HG03432 (cell line): ENCODE data around the gene TRIOBP.

ENCODE experiments used
- ATAC-seq: cut with Tn5 transposase; IDR thresholded peaks from one replicate; pipeline ENCODE4 v1.9.1; 2021; ENCODE audit warnings: mild to moderate bottlenecking, moderate library complexity; ENCODE audit not compliant: unreplicated experiment

Gene TRIOBP

DNA sequence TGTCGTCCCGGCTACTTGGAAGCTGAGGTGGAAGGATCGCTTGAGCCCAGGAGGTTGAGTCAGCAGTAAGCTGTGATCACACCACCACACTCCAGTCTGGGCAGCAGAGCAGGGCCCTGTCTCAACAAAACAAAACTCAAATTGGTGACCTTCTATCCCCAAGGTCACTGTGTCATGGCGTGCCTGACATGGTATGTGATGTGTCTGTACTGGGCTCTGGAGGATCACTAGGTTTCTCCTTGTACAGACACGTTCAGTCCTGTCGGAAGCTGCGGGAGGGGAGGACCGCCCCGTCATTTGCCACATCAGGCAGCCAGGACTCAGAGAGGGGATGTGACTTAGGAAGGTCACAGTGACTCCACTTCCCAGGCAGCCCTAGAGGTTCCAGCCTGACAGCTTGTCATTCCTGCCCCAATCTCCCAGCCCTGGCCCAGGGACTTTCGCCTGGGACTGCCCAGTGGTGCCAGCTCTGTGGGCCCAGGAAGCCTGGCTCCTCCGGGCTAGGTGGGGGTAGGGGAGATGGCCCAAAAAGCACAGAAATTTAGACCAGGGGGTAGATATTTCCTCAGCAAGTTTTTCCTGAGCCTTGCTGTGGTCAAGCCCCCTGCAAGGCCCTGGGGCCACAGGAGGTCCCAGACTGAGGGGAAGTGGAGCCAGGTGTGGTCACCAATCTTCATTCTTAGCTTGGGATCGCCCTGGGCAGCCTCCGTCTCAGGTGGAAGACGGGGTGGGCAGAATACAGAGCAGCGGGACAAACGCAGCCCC lies 53.2 kb downstream of the TRIOBP start:
- ATAC-seq, result no peak

DNA sequence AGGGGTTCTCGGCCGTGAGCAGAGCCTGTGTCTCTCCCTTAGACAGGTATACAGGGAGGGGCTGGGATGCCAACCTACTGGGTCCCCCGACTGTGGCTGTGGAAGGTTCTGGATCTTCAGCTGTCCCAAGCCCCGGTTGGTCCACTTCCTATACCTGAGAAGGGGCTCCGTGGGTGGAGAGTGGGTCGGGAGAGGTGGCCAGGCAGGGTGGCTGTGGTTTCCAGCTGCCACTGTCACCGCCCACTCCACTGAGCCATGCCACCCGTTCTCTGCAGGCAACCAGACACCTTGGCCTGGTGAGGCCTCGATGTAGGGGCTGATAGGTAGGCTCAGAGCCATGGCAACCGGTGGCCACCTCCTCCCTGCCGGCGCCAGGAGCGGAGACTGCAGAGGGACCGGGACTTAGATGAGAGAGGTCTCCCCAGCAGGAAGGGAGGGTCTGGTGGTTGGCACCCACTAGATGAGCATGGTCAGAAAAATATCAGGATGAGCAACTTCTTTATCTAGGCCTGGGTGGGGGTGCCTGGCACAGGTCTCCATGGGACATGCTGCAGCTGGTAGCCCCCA lies 53.8 kb downstream of the TRIOBP start:
- no peak for ATAC-seq

DNA sequence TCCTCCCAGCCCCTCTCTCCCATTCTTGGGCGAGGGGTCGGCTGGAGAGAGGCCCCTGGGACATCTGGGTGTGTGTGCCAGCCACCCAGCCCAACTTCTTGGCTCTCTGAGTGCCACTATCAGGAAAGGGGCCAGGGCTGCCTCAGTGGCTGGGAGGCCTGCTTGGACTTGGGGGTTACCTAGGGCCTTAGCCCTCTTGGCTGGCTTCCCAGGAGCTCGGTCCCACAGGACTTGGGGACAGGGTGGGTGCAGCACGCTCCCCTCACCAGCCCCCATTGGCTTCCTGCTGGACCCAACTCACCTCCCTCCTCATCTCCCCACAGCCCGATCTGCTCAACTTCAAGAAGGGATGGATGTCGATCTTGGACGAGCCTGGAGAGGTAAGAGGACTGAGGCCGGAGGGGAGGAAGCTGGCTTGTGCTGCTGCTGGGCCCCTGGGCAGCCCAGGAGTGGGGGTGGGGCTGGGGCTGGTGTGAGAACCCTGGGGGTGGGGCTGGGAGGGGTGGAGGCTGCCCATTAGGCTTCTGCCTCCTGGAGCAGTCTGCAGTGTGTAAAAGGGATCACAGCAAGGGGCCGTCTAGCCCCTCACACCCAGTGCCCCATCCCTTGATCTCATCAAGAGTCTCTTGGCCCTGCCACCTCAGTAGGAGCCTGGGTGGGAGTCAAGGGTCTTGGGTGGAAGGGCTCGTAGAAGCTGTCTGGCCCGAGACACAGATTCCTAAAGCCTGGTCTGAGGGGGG lies 54.8 kb downstream of the TRIOBP start:
- ATAC-seq, result no peak

DNA sequence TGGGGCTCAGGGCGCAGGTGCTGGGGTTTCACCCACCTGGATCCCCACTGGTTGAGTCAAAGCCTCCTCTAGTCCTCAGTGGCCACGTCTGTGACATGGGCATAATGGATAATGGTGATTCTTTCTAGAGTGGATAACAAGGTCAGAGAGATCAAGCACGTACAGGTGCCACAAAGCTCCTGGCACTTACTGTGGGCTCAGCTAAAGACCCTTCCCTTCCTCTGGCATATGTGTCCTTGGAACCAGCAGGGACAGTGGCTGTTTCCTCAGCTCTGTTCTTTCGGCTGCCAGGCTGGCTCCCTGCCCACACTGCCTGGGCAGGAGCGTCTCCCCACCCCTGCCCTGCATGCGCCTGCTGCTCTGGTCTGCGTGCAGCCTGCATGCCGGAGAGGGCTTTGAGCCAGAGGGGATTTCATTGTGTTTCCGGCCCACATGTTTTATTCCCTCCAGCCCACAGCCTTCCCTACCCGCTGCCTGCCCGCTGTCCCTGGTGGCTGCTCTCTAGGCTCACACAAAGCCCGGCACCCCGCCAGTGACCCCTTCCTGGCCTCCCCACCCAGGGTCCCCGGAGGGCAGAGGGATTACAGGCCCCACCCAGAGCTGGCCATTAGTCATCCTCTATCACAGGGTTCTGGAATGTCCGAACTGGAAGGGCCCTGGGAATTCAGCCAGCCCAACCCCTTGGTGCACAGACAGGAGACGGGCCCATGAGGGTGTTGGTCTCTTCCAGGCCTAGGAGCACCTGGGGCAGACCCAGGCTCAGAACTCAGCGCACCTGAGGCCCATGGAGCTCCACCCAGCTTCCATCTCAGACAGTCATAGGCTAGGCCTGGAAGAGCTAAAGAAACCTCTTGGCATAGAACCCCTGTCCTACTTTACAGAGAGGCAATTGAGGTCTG lies 55.6 kb downstream of the TRIOBP start:
- ATAC-seq, result no peak

DNA sequence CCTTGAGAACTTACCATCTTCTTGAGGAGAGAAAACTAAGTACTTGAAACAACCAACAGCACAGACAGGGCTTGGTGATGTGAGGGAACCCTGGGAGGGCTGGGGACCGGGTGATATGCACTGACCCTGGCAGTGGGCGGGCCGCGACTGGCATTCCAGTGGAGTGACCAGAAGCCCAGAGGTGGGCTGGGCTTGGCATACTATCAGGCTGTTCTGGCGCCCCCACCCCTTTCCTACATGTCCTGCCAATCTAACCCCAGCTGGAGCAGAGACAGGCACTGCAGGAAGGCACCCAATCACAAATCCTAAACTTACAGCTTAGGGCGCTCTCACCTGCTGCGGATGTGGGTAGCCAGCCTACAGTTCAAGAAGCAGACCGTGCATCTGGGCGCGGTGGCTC lies 56.9 kb downstream of the TRIOBP start:
- no peak for ATAC-seq

DNA sequence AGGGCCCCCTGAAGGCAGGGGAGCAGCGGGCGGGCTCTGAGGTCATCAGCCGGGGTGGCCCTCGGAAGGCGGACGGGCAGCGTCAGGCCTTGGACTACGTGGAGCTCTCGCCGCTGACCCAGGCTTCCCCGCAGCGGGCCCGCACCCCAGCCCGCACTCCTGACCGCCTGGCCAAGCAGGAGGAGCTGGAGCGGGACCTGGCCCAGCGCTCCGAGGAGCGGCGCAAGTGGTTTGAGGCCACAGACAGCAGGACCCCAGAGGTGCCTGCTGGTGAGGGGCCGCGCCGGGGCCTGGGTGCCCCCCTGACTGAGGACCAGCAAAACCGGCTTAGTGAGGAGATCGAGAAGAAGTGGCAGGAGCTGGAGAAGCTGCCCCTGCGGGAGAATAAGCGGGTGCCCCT lies 60.8 kb downstream of the TRIOBP start:
- no peak for ATAC-seq

DNA sequence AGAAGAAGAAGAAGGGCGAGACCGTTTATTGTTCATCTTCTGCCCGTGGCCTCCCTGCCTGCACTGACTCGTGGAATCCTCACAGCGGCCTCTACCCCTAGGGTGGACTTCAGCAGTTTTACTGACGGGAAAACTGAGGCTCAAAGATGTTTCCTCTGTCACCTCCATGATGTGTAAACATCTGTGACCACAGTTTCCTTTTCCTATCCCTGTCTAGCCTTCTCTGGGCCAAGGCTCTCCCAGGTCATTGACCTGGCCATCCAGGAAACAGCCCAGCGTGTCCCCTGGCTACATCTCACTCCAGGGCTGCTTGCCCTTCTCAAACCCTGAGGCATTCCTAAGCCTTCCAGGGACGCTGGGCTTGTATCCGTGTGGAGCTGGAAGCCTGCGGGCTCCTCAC lies 61.8 kb downstream of the TRIOBP start:
- no peak for ATAC-seq

DNA sequence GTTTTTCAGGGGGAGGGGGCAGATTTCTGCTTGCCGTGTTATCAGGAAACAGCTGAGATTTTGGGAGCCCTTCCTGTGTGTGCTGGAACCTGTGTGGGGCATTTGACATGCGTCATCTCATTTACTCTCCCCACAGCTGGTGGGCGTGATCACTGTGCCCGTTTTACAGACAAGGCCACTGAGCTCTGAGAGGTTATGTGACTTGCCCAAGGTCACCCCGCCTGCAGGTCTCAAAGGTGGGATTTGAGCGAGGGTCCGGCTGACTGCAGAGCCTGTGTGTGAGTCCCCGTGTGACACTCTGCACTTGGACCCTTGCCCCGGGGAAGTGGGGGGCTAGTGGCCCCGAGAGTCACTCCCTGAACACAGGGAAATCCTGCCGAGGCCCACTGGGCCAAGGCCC lies 62.4 kb downstream of the TRIOBP start:
- no peak for ATAC-seq

DNA sequence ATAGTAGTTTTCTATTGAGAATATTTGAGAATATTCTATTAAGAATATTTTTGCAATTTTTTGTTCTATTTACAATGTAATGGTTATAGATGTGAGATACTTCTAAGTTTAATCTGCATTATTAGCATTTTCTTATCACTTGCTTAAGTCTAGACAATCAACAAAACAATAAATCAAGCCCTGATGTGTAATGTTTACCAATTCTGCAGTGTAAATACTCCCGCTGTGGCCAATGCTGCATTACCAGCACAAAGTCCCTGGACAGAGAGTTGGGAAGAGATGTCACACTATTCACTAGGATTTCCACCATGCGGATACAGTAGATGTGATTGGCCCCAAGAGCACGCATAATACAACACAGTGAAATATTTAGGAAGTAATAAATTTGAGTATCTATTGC lies 63.3 kb downstream of the TRIOBP start:
- no peak for ATAC-seq

DNA sequence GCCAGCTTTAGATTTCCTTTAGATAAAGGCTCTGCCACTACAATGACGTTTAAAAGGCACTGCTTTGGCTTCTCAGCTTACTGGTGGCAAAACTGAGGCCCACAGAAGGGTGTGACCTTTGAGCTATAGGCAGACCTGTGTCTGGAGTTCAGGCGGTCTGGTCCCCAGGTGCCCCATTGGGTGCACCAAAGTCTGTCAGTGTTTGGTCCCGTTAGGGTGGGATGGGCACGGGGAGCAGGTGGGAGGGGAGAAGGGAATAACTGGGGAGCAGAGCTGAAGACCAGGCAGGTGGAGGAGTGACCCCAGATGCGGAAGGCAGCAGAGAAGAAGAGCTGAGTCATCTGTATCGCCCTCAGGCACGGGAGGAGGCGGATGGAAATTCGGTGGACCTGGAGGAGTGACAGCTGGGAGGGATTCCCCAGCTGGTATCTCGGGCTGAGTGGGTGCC lies 65.6 kb downstream of the TRIOBP start:
- ATAC-seq, result no peak

DNA sequence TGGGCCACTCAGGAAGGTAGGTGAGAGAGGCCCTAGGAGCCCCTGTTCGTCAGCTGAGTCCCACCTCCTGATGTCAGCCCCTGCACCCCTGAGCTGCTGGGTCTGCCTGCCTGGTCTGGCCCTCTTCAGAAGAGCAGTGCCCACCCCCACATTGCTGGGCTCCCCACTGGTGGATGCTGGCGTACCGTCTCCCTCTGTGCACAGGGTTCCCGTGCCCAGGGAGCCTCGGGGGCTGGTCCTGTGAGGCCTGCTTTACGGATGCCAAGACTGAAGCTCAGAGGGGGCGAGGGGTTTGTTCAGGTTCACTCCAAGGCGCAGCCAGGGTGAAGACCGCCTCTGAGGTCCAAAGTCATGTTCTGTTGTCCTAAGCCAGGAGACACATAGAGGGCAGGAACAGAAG lies 66.2 kb downstream of the TRIOBP start:
- no peak for ATAC-seq

DNA sequence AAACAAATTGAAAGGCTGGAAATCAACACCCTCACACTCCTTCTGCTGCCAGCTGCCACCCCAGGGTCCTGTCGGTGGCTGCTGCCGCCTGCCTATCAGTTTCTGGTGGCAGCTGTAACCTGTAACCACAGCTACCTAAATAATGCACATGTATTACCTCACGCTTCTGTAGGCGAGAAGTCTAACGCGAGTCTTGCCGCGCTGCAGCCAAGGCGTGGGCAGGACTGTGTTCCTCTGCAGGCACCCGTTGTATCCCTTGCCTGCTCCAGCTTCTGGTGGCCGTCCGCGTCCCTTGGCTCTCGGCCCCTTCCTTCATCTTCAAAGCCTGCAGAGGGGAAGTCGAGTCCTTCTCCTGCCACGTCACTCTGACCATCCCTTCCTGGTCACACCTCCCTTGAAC lies 66.8 kb downstream of the TRIOBP start:
- ATAC-seq, result no peak

DNA sequence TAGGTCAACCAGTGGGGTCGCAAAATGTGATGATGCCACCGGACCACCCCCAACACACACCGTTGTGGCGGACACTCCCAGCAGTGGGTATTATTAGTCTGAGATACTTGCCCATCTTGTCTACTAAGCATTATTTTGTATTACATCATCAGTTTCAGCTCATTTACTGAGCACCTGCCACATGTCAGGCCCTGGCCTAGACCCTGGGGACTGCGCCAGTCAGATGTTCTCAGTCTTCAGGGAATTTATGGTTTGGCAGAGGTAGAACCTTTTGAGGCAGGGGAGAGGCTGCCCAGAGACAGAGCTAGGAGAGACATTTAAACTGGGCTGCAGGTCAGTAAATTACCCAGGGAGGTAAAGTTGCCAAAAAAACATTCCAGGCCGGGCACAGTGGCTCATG lies 67.8 kb downstream of the TRIOBP start:
- ATAC-seq, result no peak

DNA sequence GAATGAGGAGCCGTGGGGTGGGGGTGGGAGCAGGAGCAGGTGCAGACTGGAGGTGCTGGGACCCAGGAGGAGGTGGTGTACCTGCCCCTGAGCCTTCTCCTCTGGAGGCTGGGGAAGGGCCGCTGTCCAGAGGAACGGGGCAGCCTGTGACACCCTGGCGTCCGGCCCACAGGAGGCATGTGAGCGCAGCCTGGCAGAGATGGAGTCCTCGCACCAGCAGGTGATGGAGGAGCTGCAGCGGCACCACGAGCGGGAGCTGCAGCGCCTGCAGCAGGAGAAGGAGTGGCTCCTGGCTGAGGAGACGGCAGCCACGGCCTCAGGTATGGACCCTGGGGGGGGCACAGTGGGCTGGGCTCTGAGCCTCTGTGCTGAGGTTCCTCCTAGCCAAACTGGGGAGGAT lies 68.7 kb downstream of the TRIOBP start:
- ATAC-seq, result no peak

DNA sequence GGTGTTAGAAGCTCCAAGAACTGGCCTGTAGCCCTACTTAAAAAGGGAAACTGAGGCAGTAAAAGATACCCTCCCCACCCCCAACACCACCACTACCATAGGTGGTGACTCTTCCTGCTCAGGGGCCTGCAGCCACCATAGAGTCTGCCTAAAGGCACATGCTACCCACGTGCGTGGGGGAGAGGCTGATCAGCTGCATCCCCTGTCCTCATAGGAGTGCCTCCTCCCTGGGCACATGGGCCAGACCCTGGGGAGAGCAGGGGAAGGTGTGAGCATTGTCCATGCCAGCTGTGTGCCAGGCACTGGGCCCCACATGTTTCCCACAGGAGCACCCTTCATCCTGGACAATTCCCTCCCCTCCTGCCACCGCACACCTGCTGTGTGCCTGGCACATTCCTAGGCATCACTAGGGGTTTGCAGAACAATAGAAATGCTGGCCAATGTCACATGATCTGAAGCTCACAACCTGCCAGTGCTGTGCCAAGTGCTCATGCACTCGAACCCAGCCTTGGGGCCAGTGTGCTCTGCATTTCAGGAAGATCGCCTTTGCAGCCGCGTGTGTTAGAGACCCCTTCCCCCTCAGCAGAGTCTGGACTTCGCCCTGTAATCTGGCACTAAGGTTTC lies 69.2 kb downstream of the TRIOBP start:
- no peak for ATAC-seq

DNA sequence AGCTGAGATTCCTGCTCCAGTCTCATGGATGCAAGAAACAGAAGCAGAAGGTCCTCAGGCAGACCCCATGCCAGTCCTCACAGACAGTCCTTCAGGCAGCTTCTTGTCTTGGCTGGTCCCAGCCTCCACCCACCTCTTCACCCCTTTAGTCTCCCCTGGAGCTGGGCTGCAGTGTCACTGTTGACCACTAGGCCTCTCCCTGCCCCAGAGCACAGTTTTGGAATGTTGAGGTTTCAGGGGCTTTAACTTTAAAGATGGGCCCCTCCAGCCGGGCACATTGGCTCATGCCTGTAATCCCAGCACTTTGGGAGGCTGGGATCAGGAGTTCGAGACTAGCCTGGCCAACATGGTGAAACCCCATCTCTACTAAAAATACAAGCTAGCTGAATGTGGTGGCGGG lies 71.4 kb downstream of the TRIOBP start:
- ATAC-seq, result no peak

DNA sequence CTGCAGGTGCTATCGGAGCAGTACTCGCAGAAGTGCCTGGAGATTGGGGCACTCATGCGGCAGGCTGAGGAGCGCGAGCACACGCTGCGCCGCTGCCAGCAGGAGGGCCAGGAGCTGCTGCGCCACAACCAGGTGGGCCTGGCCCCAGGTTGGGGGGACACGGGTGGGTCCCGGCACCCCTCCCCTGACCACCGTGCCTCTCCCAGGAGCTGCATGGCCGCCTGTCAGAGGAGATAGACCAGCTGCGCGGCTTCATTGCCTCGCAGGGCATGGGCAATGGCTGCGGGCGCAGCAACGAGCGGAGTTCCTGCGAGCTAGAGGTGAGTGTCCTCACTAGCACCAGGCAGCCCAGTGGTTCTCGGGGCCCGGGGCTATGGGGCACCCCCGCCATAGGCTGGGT lies 72.2 kb downstream of the TRIOBP start:
- ATAC-seq, result no peak

DNA sequence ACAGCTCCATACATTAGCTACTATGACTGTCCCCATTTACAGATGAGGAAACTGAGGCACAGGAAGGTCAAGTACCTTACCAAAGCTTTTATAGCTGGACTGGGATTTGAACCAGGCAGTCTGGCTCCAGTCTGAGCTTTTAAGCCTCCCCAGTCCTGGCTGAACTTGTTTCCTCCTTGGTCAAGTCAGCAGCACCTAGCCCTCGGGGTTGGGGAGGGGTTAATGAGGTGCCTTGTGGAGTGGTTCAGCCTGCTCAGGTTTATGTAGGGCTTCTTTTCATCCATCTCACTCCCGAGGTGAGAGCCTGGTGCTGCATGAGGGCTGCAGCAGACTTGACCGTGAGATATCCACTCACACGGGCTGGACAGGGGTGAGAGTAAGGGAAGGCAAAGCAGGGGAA lies 74.2 kb downstream of the TRIOBP start:
- no peak for ATAC-seq

DNA sequence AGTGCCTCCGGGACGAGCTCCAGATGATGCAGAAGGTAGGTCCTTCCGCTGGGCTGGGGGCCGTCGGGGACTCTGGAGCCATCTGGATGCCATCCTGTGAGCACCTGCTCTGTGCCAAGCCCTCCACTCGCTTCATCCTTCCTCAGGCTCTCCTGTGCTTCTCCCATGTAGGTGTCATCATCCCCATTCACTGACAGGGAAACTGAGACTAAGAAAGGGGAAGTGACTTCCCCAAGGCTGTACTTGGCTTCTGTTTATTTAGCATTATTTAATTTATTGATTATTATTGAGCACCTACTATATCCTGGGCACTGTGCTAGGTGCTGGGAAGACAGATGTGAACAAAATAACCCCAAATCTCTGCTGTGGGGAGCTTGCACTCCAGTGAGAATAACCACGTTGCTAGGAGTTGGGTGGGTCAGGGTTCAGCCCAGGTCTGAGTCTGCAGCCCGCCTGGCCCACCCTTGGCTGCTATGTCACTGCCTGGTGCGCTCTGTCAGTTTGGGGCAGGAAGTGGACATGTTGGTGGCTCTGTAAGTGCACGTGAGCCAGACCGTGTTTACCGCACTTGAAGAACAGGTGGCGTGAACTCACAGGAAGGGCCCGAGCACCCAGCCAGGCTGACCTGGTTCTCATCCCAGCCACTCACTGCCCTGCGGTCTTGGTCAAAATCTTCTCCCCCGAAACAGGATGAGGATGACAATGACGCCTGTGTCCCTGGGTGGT lies 75.0 kb downstream of the TRIOBP start:
- no peak for ATAC-seq

DNA sequence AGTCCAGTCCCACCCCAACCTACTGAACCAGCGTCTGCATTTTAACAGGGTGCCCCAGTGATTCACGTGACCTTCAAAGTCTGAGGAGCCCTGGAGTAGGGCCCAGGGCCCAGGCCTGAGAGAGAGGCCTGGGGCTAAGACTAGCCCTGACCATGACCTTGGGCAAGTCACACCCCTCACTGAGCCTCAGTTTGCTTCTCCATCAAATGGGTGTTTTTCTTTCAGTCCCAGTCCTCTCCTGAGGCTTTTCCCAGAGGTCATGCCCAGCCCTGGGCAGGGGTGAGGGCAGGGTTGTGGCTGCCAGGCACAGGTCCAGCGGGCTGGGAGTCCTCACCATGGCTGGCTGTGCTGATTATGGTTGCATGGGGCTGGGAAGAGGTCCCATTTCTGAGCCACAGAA lies 77.9 kb downstream of the TRIOBP start:
- ATAC-seq, result no peak
